Osteocyte (in vitro differentiated cells): Measurements from ENCODE around the gene CDH13. TPM values are rescaled to one million over a fixed set of nuclear protein-coding genes. Genes with fewer than 3 reads are reported as not detected.

Experiments
- DNase-seq: peaks from one replicate; pipeline ENCODE4 v3.0.0; 2021; ENCODE audit warnings: mixed read lengths; ENCODE audit not compliant: unreplicated experiment; ENCODE audit errors: extremely low spot score
- H3K27ac Mint-ChIP-seq: one replicate; pipeline ENCODE4 v1.8.0; 2021; ENCODE audit warnings: mild to moderate bottlenecking, mixed read lengths; ENCODE audit not compliant: unreplicated experiment
- H3K27me3 Mint-ChIP-seq: one replicate; pipeline ENCODE4 v1.8.0; 2021; ENCODE audit warnings: mixed read lengths; ENCODE audit not compliant: unreplicated experiment
- H3K36me3 Mint-ChIP-seq: one replicate; pipeline ENCODE4 v1.8.0; 2021; ENCODE audit warnings: mixed read lengths; ENCODE audit not compliant: unreplicated experiment
- H3K4me1 Mint-ChIP-seq: one replicate; pipeline ENCODE4 v1.8.0; 2021; ENCODE audit warnings: mixed read lengths; ENCODE audit not compliant: unreplicated experiment
- H3K4me3 Mint-ChIP-seq: one replicate; pipeline ENCODE4 v1.8.0; 2021; ENCODE audit warnings: mild to moderate bottlenecking, moderate library complexity, mixed read lengths; ENCODE audit not compliant: unreplicated experiment
- H3K9me3 Mint-ChIP-seq: one replicate; pipeline ENCODE4 v1.8.0; 2021; ENCODE audit warnings: mixed read lengths; ENCODE audit not compliant: unreplicated experiment
- total RNA-seq: library from RNA; stranded (reverse); gene quantifications from 2 replicates; pipeline ENCODE4 v1.2.1, GENCODE V29; 2021
- TF ChIP-seq, protein P1 (sequence below): fragments of 200-600 bp; sonication (generic); IDR thresholded peaks from 2 replicates; pipeline ENCODE4 v1.5.0; 2021; ENCODE audit warnings: antibody characterized with exemption, mild to moderate bottlenecking, moderate library complexity

The CDH13 gene
- total RNA-seq, 1 donor from 2014 or later, result 27.0 TPM

DNA sequence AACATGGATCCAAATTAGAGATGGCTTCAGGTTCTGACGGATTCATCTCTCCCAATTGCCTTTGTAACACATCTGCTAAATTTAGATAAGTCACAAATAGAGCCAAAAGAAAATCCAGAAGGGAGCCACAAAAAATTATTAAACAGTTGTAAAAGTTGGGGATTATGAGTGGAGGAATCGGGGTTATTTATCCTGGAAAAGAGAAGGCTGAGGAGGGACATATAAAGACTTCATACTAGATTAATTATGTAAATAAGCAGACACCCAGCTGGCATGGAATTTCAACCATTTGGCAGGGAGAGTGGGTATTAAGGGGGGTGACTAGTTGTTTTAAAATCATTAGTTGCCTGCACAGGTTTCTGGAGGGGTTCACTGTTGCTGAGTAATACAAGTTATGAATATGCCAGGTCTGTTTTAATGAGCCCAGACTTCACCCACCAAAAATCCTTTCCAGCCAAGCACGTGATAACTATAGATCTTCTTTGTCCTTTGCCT, 89.6 kb downstream of the CDH13 start:
- H3K9me3 Mint-ChIP-seq, result no peaks in the 10 kb centered on the region
- no peak overlapping the region for H3K27ac Mint-ChIP-seq
- H3K36me3 Mint-ChIP-seq, result no peaks in the 10 kb centered on the region

DNA sequence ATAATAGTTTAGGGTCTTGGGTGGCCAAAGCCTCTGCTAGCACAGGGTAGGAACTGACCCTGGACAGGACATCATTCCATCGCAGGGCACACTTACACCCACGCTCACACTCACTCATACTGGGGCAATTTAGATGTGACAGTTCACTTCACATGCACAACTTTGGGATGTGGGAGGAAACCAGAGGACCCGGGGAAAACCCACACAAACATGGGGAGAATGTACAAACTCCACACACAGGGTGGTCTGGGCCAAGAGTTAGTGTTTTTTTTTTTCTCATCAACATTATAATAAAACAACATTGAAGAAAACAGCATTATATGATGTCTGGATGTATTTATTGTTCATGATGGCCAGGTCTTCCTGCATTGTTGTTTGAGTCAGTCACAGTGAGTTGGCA, 93.6 kb downstream of the CDH13 start:
- no peaks in the 10 kb centered on the region for H3K36me3 Mint-ChIP-seq
- no peaks in the 10 kb centered on the region for H3K27me3 Mint-ChIP-seq
- H3K9me3 Mint-ChIP-seq, result no peaks in the 10 kb centered on the region
- peaks cover 2% of the 10 kb centered on the region for H3K4me1 Mint-ChIP-seq
- TF ChIP-seq, protein P1, sequence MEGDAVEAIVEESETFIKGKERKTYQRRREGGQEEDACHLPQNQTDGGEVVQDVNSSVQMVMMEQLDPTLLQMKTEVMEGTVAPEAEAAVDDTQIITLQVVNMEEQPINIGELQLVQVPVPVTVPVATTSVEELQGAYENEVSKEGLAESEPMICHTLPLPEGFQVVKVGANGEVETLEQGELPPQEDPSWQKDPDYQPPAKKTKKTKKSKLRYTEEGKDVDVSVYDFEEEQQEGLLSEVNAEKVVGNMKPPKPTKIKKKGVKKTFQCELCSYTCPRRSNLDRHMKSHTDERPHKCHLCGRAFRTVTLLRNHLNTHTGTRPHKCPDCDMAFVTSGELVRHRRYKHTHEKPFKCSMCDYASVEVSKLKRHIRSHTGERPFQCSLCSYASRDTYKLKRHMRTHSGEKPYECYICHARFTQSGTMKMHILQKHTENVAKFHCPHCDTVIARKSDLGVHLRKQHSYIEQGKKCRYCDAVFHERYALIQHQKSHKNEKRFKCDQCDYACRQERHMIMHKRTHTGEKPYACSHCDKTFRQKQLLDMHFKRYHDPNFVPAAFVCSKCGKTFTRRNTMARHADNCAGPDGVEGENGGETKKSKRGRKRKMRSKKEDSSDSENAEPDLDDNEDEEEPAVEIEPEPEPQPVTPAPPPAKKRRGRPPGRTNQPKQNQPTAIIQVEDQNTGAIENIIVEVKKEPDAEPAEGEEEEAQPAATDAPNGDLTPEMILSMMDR, result no peak
- H3K27ac Mint-ChIP-seq, result no peak overlapping the region
- DNase-seq, result no peak
- H3K4me3 Mint-ChIP-seq, result no peak overlapping the region

More for the DNA sequence above, 89.6 kb downstream of the CDH13 start:
- Mint-ChIP-seq H3K4me1 (peaks cover 2% of the 10 kb centered on the region), H3K27me3 (no peaks in the 10 kb centered on the region), H3K4me3 (no peak overlapping the region)
- DNase-seq, result no peak
- TF ChIP-seq, protein P1, result no peak

DNA sequence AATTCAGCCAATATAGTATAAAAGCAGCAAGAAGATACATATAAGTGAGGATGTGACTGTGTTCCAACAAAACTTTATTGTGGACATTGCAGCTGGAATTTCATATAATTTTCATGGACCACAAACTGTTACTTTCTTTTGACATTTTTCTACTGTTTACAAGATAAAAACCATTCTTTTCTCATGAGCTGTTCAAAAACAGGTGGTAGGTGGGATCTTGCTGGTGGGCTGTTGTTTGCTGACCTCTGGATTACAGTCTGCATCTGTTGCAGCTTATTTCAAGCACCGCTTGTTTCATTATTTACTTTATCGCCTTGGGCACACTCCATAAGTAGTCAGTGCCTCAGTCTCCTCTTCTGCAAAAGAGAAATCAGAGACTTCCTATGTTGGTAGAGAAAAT, 99.5 kb downstream of the CDH13 start:
- Mint-ChIP-seq H3K4me1 (no peaks in the 10 kb centered on the region), H3K27ac (no peak overlapping the region), H3K27me3 (no peaks in the 10 kb centered on the region), H3K36me3 (peaks cover 6% of the 10 kb centered on the region), H3K4me3 (no peak overlapping the region), H3K9me3 (peaks cover 7% of the 10 kb centered on the region)
- TF ChIP-seq, protein P1, result no peak
- DNase-seq, result no peak

DNA sequence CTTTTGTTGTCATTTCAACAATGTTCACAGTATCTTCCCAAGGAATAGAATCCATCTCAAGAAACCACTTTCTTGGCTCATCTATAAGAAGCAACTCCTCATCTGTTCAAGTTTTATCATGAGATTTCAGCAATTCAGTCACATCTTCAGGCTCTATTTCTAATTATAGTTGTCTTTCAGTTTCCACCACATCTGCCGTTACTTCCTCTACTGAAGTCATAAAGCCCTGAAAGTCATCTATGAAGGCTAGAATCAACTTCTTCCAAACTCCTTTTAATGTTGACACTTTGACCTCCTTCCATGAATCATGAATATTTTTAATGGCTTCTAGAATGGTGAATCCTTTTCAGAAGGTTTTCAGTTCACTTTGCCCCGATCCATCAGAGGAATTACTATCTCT, 102.1 kb downstream of the CDH13 start:
- DNase-seq, result no peak
- Mint-ChIP-seq H3K36me3 (peaks cover 6% of the 10 kb centered on the region), H3K9me3 (peaks cover 7% of the 10 kb centered on the region), H3K27ac (no peak overlapping the region), H3K4me1 (no peaks in the 10 kb centered on the region), H3K27me3 (no peaks in the 10 kb centered on the region), H3K4me3 (no peak overlapping the region)
- TF ChIP-seq, protein P1, result no peak

DNA sequence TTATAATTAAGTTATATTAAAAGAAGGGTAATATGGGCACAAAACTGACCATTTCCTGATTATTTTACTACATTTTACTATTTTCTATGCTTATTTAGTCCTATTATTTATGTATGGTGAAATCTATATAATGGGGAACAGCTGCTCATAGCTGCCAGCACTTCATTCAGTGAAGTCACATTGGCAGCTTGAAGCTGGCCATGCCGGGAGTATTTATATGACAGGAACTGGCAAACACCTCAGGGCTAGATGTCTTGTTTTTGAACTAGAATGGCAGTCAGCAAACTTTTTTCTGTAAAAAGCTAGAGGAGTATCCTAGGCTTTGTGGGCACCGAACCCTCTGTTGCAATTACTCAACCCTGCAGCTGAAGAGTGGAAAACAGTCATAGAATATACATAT, 104.1 kb downstream of the CDH13 start:
- Mint-ChIP-seq H3K4me1 (no peaks in the 10 kb centered on the region), H3K9me3 (peaks cover 7% of the 10 kb centered on the region), H3K4me3 (no peak overlapping the region), H3K36me3 (peaks cover 6% of the 10 kb centered on the region), H3K27ac (no peak overlapping the region), H3K27me3 (no peaks in the 10 kb centered on the region)
- DNase-seq, result no peak
- TF ChIP-seq, protein P1, result no peak
